CD4-positive, alpha-beta T cell treated with Interleukin-4 for 4 hours (primary cell): Measurements from ENCODE around the gene ANKRD33B.

Experiments
- DNase-seq: peaks from one replicate; pipeline ENCODE4 v3.0.0-alpha.2; 2020

Gene ANKRD33B

DNA sequence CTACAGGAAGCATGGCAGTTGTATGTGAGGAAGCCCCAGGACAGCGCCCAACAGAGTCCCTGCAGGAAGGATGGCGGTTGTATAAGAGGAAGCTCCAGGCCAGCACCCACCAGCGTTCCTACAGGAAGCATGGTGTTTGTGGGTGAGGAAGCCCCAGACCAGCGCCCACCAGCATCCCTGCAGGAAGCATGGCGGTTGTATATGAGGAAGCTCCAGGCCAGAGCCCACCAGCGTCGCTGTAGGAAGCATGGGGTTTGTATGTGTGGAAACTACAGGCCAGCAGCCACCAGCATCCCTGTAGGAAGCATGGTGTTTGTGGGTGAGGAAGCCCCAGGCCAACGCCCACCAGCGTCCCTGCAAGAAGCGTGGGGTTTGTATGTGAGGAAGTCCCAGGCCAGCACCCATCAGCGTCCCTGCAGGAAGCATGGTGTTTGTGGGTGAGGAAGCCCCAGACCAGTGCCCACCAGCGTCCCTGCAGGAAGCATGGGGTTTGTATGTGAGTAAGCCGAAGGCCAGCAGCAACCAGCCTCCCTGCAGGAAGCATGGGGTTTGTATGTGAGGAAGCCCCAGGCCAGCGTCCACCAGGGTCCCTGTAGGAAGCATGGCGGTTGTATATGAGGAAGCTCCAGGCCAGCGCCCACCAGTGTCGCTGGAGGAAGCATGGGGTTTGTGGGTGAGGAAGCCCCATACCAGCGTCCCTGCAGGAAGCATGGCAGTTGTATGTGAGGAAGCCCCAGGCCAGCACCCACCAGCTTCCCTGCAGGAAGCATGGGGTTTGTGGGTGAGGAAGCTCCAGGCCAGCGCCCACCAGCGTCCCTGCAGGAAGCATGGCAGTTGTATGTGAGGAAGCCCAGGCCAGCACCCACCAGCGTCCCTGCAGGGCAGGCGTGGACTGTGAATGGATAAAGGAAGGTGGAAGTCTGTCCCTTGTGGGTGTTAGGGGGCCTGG lies 118.1 kb downstream of the ANKRD33B start:
- DNase-seq, result no peak

GRCh38 chr5:10682801-10683525 lies 119.1 kb downstream of the ANKRD33B start:
- DNase-seq, result no peak

DNA sequence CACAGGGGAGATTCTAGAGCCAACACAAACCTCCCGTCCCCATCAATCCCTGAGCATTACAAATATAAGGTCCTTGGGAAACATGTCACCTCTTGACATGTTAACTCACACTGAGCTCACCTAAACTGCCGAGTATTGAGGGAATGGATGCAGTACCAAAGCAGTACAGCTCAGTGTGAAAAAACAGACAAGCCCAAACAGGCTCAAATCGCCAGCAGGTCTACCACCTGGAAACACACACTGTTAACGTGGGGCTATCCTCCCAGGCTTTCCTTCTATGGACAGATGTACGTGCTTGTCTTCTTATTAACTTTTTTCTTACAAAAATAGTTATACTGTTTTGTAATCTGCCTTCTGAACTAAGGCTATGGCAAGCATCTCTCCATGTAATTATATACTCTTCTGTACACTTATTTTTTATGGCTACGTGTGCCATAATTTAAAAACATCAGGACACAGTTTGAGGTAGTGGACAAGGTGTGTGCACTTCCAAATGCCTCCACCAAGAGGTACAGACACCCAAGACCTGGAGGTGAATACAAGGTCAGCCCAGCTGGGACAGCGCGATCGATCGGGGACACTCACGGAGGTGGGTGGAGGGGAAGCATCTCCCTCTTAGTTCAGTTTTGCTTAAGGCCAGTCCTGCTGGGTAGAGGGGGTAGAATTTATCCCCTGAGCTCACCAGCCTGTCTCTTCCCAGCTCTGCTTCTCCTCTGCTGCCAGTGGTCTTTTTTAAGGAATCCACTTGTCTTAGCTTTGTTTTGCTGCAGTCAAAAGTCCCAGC lies 120.6 kb downstream of the ANKRD33B start:
- no peak for DNase-seq

DNA sequence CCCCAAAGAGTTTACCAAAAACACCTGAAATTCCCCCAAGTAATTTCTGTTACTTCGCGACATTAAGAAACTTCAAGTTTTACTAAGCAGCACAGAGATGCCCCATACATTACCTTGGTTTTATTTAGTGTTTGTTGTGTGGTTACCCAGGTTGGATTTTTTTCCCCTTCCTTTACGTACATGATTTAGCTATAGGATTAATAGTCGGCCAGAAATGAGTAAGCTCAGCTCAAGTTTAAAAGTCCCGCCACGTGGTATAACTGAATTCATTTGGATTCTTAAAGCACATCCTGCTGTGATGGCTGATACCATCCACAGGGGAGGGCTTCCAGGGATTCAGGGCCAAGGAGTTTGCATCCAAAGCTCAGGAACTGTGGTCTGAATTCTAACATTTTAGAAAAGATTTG lies 121.2 kb downstream of the ANKRD33B start:
- no peak for DNase-seq

GRCh38 chr5:10686890-10687289 lies 123.0 kb downstream of the ANKRD33B start:
- no peak for DNase-seq

DNA sequence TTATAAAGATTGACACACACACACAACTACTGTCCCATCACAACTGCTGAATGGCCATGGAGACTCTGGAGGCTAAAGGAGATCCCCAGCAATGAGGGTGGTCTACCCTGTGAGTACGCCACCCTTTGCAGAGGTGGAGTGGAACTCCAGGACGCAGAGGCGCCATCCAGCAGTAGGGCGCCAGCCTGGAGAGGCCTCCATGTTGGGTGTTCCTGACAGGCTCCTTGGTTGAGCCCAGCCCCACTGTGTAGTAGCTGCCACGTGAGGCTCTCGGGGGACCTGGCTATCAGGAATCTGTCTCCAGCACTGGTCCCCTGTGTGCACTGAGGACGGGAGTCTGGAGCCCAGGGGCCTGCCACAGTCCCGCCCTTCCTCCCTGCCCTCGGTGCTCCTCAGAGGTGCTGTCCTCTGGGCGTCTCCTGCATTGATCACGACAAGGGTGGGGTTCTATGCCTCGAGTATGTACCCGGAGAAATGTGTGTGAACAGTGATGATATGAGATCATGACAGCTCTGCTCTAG lies 124.8 kb downstream of the ANKRD33B start:
- DNase-seq, result no peak

DNA sequence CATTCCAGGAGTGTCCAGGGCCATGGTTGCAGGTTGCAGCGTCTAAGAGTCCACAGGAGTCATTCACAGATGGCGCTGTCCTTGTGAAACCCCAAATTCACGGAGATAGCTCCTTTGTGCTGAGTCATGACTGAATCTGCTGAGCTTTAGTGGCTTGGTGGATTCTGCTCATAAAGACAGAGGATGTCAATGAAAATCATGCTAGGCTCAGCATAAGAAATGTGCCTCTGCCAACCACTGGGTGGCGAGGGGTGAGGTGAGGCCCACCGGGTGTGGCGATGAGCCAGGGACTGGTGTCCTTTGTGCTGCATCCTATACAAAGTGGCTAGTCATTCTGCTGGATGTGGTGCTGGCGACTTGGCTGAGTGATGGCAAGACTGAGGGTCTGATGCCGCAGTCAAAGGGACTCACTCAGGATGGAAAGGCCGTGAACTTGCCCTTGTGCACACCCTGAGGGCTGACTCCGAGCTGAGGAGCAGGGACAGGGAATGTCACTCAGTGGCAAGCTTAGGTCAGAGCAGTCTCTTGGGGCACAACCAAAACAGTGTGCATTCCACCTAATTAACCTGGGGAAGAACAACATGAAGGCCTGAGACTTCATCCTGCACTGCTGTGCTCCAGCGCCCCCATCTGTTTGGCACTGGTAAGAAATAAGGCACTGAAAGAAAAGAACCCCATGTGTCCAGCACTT lies 125.7 kb downstream of the ANKRD33B start:
- DNase-seq, result no peak

DNA sequence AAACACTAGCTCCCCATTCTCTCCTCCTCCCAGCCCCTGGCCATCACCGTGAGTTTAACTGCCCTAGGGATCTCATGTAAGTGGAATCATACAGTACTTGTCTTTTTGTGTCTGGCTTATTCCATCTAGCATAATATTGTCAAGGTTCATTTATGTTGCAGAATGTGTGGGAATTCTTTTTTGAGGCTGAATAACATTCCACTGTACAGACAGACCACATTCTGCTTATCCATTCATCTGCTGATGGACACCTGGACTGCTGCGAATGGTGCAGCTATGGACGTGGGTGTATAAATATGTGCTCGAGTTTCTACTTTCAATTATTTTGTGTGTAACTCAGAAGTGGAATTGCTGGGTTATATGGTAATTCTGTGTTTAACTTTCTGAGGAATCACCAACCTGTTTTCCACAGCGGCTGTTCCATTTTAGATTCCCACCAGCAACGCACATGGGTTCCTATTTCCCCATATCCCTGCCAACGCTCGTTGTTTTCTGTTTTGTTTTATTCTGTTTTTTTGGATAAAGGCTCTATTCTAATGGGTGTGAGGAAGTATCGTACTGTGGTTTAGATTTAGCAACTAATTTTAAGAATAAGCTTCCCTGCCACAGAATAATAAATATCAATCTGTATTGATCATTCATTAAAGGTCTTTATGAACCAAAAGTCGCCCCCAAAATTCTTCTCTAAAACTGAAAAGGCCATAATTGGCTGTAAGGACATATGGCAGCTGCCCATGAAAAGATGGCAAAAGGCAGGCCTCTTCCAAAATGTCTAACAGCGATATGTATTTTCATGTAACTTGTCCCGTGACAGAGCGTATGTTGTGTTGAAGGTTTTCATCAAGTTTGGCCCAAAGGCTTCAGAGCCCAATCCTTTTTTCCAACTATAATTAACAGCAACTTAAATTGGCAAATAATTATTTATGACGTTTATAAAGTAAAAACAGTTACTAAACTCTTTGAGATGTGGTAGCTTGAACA lies 126.9 kb downstream of the ANKRD33B start:
- DNase-seq, result no peak

GRCh38 chr5:10691826-10692785 lies 128.2 kb downstream of the ANKRD33B start:
- no peak for DNase-seq

GRCh38 chr5:10695055-10695649 lies 131.3 kb downstream of the ANKRD33B start:
- no peak for DNase-seq

GRCh38 chr5:10695759-10696543 lies 132.1 kb downstream of the ANKRD33B start:
- DNase-seq, result no peak

- DNase-seq, result no peak
Measured at GRCh38 chr5:10699281-10699874, 135.5 kb downstream of the ANKRD33B start.

DNA sequence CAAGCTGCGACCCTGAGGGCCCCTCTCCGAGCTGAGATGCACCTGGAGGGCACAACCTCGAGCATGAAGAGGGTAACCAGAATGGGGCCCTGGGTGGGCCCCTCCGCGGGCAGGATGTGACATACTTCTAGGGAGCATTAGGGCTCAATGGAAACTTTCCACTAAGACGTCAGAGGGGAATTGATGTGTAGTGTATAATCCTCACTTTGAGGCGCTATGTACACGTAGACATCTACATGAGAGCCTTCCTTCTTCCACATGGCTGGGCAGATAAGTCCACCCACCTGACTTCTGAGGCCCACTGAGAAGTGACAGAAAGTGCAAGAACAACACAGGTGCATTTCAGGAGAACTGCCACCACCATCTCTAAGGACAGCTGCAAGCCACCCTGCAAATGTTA lies 136.1 kb downstream of the ANKRD33B start:
- no peak for DNase-seq

DNA sequence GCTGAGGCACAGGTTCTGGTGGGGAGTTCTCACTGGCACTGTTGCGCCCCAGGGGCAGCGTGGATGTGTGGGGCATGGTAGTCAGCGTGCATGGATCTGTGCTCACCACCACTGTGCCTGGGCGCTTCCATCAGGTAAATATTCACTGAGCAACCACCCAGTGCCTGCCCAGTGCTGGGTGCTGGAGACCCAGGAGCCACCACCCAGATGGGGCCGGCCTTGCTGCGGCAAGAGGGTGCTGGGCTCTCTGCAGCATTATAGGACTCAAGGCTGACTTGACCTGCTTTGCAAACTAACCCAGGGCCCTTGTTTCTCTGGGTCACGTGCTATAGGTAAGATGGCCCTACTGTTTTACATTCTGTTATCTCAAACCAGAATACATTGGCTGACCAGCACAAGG lies 136.6 kb downstream of the ANKRD33B start:
- DNase-seq, result no peak

DNA sequence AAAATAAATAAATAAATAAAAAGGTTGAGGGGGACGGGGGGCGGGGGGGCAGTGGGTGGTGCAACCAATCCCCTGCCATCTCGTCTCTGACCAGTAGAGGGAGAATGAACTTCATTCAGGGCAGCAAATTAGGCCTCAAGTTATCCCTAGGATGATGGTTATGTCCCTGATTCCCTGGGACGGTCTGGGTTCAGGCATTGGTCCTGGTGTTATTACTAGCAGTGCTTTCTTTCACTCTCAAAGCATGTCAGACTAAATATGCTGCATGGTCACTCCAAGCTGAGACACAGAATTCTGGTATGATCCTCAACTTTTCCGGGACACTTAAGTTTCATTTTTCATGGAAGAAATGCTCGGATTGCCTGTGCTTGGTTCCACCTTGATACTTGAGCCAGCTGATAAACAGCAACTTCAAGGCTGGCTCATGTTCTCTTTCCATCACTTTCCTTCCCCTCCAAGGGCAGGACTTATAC lies 137.7 kb downstream of the ANKRD33B start:
- DNase-seq, result peak; percentile 18

DNA sequence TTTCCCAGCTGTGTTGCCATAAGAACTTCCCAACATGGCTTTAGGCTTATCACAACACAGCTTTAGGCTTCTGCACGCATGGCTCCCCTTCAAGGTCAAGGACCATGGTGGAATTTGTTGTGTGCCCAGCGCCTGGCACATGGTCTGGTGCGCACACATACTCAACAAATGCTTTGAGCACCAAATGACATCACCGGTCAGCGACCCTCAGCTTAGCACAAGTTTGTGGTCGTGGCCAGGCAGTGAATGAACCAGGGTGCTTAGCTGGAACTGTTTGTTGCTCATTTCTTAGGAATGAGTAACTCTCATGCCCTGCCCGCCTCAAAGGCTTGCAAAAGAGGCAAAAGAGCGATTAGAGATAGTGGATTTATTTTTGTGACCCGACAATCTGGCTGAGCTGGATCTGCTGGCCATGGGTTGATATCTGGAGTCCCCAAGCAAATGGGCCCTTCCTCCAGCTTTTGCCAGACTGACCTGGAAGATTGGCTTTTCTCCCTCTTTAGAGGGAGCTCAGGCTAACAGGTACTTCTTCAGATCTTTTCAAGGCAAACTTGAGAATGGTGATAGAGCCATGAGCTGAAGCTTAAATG lies 138.3 kb downstream of the ANKRD33B start:
- no peak for DNase-seq

DNA sequence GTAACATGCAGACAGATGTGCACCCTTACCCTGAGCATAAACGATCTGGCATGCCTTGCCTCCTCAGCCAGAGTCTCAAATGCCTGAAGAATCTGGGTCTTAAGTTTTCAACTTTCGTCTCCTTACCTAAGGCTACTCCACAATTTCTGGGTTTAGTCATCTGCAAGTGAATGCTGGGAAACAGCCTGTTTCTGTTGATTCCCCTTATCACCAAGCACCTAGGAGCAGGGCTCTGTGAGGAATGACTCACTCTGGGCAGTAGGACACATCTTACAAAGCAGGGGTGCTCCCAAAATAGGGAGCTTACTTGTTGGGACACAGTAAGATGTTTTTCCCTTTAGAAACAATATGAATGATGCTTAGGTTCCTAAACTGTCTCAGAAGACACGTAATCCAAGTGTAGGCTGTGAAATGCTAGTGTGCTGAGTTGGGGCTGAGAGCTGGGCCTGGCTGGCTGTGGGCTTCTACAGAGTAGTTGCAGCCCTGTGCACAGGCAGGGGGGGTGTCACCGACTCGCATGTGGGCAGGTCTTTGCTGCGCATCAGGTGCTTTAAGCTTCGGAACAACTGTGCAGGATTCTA lies 139.1 kb downstream of the ANKRD33B start:
- DNase-seq, result no peak
